A172 (cell line): ENCODE results near the gene CHRM4. TPM values are rescaled to one million over a fixed set of nuclear protein-coding genes. Genes with fewer than 3 reads are reported as not detected.

ENCODE experiments used
- DNase-seq: peaks from one replicate; pipeline ENCODE4 v3.0.0-alpha.2; 2015; ENCODE audit warnings: low spot score
- total RNA-seq: library from RNA; depleted of rRNA; stranded (reverse); fragments of >200 nt; shearing (Covaris generic); gene quantifications from 2 replicates; pipeline ENCODE4 v1.2.3, GENCODE V29; 2014

The CHRM4 gene
- total RNA-seq, 1 experiment from 2014 or later, result 5.5 TPM

DNA sequence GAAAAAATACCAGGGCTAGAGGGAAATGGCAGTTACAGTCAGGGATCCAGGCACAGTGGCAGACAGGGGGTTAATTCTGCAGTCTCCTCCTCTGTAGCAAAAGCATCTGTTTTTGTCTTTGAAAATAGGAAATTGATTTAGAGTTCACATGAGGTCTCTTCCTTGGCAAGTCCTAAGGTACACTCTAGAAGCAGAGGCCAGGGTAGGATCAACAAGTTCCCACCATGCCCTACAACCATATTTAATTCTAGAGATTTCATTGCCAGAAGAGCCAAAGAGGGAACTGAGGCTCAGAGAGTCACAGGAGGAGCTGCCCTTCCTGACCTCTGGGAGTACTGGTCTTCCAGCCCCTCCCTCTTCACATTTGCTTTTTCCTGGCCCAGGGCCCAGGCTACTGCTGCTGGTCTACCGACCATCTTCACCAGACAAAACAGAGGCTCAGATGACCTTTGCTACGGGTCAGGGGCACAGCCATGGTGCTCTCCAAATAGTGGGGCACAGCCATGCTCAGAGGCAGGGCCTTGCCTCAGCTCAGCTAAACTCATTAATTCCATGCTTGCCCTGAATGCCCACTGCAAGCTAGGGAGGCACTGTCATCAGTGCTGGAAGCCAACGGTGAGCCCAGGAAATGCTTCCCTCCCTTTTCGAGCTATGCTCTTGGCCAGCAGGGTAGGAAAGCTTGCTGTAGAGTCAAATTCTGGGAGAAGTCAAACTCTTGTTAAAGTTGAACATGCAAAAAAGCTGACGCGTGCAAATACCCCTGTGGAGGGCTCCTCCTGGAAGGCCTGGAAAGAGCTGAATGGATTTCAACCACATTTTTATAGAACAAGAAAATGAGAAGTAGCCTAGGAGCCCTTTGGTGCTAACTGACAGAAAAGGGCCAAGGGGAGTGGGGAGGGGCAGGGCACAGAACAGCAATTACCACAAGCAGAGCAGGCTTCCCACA, 11.7 kb upstream of the CHRM4 start:
- DNase-seq, result no peak

DNA sequence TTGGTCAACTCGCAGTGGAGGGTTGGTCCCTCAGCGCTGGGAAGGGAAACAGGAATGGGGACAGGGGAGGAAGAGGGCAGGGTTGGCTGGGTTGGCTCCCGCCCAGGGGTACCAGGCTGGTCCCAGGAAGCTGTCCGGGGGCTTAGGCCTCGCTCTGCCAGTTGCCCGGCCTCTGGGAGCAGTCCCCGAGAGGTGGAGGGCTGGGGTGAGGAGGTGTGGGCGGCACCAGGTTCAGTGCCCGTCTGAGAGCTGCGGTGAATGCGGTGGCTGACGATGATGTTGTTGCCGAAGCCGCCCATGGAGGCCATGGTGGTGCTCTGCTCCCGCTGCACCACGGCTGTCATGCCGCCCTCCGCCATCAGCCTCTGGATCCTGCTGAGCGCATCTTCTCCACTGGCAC, 6.0 kb upstream of the CHRM4 start:
- DNase-seq, result no peak

DNA sequence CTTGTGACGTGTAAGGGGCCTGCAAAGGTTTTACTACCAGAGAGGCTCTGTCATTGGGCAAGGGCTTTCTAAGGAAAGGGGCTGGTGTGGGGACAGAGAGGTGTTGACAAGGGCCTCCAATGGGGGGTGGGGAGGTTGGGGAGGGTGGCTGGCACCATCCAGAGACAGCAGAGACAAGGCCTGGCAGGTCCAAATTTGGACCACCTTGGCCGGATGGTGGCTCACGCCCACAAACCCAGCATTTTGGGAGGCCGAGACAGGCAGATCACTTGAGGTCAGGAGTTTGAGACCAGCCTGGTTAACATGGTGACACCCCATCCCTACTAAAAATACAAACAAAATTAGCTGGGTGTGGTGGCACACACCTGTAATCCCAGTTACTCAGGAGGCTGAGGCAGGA, 2.2 kb upstream of the CHRM4 start:
- no peak for DNase-seq

DNA sequence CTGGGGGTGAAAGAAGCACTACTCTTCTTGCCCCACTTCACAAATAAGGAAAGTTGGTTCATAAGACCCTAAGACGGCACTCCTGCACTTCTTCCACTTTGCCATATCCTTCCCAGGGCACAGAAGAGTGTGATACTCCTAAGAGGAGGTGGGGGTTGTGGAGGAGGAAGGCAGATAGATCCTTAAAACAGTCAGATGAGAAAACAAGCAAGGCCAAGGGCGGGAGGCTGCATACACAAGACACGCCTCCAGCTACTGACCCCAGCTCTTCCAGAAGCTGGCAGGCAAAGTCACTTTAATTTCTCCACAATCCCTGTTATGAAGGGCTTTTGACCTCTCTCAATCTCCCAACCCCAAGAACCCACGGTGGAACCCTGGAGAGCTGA, 1.6 kb upstream of the CHRM4 start:
- no peak for DNase-seq

DNA sequence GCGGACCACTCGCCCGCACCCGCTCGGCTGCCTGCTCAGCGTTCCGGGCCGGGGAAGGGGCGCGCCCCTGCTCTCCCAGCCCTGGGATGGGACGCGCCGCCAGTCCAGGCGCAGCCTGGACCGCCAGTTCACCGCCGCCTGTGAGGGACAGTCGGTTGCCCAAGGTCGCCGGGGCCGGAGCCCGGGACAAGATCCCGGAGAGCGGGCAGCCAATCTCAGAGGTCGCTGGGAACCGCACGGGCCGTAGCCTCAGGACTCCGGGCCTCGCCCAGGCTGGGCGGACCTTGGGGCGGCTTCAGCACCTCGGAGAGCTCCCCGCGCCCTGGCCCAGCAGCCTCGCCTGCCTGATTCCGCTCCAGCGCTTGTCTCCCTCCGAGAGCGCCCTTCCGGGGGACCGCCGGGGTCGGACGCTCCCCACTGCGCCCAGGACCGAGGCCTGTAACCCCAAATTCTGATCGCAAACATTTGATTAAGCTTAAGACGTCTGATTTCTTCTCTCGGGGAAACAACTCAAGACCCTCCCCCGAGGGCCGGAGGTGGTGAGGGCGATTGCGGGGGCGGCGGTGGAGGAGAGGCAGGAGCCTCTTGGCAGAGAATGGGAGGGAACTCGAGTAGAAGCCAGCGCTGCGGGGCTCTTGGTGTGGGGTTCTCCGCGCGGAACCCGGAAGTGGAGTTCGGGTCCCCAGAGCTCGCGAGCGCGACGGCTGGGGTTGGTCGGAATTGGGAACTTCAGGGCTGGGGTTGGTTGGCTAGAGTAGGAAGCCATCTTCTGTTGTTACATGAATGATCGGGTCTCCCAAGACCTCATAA, 1.1 kb upstream of the CHRM4 start:
- peak; percentile 74 for DNase-seq

DNA sequence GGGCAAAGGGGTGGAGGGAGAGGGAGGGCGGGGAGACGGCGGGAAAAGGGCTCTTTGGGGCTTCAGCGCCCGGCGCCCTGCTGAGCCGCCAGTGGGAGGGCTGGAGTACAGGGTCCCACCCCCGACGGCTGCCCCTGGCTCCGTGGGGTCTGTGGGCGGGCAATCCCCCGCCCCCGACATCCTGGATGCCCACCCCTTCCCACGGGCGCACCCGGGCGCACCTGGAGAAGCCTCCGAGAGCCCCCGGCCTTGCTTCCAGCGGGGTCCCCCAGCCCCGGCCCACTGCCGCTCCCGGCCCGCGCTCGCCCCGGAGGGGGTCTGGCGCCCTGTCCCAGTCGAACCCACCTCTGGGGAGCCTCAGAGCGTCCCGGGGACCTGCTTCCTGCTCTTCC, 394 bp downstream of the CHRM4 start:
- DNase-seq, result no peak

DNA sequence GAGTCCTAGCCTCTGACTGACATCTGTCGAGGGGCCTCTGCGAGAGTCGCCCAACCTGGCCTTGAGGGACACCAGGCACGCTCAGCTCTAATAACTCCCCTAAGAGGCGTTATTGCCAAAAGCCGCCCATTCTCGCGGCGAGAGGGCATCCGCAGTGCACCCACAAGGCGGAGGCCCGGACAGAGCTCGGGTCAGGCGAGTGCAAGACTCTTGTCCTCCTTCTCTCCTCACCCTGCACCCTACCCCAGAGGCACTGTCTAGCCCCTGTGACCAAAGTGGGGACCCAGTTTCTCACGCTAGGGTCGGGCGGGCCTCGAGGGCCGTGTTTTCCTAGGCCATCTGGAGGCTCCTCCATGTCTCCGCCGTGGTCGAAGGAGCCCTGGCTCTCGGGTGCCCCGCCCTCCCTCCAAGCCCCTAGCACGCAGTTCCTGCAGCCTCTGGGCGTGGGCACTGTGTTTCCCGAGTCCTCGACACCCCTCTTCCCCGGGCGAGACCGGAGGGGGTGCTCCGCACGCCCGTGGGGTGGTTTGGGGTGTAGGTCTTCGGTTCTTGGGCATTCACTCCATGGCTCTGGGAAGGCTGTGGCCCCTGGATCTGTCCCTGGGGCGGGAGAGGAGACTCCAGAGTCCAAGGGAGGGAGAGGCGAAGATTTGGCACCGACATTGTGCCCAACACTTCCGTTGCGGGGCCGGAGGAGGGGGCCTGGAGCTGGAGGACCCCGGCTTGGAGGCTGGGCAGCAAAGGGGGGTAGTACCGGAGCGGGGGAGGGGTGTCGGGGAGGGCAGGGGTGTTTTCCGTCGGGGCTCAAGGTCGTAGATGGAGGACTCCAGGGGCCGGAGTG, 1.0 kb downstream of the CHRM4 start:
- no peak for DNase-seq

DNA sequence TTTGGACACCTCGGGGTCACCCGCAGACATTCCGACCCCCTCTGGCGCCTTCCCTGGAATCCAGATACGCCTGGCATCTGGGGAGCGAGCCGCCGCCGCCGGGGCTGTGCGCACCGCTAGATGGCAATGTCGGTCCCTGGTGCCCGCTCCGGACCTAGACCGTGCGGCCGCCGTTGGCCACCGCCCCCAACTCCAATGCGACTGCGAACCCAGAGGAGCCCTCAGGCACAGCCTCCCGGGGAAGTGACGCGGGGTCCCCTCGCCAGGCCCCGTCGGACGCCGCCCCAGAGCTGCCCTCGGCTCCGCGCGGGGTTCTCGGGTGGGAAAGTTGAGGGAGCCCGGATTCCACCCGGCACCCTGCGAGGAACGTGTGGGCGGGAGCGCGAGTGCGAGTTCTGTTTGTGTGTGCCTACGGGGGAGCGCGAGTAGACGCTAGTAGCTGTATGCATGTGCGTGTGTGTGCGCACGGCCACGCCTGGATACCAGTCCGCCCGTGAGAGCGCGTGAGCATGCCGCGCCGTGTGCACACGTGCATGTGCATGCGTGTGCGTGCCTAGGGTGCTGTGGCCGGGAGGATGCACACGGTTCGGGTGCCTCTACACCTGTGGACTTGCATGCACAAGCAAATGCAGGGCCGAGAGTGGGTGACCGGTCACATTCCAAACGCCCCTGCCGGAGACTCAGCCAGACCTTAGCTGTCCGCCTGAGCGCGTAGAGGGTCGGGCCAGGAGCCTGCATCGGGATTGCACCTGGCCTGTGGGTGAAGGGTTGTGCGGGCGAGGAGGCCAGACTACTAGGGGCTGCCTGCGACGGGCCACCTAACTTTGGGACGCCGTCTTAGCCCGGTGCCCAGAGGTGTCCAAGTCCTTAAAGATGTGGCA, 1.9 kb downstream of the CHRM4 start:
- no peak for DNase-seq

DNA sequence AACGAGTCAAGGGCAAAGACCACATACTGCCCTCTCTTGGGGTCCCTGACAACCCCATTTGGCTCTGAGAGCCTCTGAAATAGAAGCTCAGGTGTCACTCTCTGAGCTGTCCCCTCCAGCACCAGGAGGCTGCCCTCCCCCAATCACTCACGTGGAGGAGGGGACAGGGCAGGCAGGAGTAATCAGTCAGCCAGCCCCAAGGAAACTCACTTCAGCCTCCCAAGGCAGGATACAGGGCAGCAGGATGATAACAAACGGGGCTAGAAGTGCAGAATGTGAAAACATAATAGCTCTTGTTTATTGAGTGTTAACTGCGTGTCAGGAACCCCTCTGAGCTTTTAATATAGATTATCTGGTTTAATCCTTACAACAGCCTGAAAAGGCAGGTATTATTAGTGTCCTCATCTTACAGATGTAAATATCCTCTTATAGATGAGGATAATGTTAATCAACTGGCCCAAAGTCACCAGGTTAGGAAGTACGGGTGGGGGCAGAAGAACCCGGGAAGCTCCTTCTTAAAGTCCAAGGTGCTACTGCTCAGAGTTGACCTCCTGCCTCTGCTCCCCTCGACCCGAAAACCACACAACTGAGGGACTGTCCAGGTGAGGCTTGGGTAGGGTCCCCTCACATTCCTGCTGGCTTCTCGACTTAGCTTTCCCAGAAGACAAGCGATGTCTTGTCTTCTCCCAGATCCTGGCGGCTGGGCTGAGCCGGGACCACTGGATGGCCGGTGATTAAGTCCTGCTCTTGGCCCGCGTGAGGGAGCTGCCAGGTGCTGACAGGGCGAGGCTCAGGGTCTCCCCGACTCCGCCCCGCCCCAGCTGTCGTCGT, 2.7 kb downstream of the CHRM4 start:
- DNase-seq, result no peak

DNA sequence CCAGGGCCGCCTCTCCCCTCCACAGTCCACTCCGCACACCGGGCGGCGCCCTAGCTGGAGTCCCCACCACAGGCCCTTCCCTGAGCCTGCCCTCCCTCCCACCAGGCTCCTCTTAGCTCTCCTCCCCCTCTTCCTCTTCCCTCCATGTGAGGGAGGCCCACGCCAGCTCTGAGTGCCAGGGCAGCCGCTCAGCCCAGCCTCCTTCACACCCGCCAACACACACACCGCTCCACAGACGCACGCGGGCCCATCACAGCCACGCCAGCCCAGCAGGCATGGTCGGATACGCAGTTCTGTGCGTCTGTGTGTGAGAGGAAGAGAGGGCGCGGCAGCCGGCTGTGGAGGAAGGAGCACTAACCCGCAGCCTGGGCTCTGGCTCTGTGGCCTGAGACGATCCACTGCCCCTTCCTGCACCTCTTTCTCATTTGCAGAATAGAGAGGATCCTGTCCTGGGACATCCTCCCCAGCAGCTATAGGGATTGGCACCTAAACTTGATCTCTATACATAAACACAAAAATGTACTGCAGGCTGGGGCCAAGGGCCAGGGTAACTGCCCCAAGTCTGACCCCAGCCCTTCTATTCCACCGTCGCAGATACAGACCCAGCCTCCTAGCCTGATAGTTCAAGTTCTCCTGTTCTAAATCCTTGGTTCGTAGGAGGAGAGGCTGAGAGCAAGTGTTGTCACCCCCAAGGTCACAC, 3.5 kb downstream of the CHRM4 start:
- DNase-seq, result no peak

DNA sequence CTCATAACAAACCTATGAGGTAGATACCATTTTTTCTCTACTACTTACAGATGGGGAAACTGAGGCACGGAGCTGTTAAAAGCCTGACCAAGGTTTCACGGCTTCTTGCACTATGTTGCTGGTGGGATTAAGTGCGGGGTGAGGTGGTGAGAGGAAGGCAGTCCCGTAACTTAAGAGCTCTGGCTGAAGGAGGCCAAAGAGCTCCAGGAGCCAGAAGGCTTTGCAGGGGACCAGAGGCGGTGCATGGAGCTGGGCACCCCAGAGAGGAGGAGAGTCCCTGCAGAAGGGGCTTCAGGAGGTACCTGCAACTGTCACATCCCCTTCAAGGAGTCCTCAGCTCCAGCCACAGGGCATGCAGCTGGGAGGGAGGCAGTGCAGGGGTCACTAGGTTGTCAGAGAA, 4.1 kb downstream of the CHRM4 start:
- no peak for DNase-seq

DNA sequence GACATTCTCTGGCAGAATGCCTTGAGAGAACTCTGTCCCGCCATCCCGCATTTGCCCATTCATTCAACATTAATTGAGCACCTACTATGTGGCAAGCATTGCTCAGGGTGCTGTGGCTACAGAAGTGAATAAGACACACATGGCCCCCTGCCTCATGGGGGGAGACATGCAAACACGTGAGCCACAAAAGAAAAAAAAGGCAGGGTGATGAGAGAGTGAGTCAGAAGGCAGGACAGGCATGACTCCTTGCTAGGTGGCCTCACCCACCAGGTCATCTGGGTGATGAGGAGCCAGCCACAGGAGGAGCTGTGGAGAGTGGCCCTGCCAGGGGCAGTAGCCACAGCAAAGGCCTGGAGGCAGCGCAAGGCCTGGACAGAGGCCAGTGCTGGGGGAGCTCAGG, 4.9 kb downstream of the CHRM4 start:
- peak; percentile 79 for DNase-seq

DNA sequence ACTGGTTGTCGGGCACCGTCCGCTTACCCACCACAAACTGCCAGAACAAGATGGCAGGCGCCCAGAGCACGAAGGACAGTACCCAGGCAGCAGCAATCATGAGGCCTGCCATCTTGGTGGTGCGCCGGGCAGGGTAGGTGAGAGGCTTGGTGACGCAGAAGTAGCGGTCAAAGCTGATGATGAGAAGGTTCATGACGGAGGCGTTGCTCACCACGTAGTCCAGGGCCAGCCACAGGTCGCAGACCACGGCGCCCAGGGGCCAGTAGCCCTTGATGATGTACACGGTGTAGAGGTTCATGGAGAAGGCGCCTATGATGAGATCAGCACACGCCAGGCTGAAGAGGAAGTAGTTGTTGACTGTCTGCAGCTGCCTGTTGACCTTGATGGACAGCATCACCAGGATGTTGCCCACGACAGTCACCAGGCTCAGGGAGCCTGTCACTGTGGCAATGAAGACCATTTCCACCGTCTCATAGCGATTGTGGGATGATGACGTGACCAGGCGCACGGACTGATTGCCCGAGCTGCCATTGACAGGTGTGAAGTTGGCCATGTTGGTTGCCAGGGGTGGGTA, 5.5 kb downstream of the CHRM4 start:
- no peak for DNase-seq

DNA sequence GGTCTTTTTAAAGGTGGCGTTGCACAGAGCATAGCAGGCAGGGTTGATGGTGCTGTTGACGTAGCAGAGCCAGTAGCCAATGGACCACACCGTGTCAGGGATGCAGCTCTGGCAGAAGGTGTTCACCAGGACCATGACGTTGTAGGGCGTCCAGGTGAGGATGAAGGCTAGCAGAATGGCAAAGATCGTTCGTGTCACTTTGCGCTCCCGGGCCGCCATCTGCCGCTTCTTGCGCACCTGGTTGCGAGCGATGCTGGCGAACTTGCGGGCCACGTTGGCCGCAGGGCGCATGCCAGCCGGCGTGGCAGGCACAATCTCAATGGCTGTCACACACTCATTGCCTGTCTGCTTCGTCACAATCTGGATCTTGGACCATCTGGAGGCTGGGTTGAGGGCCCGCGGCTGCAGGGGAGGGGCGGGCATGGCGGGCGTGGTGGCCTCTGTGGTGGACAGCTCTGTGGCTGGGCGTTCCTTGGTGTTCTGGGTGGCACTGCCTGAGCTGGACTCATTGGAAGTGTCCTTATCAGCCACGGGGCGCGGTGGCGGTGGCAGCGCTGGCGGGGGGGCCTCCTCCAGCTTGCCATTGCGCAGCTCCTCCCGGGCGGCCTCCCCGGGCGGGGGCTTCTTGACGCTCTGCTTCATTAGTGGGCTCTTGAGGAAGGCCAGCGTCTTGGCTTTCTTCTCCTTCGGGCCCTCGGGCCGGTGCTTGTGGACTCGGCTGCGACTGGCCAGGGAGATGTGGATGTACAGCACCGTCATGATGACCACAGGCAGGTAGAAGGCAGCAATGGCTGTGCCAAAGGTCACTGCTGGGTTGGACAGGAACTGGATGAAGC, 6.2 kb downstream of the CHRM4 start:
- DNase-seq, result no peak

DNA sequence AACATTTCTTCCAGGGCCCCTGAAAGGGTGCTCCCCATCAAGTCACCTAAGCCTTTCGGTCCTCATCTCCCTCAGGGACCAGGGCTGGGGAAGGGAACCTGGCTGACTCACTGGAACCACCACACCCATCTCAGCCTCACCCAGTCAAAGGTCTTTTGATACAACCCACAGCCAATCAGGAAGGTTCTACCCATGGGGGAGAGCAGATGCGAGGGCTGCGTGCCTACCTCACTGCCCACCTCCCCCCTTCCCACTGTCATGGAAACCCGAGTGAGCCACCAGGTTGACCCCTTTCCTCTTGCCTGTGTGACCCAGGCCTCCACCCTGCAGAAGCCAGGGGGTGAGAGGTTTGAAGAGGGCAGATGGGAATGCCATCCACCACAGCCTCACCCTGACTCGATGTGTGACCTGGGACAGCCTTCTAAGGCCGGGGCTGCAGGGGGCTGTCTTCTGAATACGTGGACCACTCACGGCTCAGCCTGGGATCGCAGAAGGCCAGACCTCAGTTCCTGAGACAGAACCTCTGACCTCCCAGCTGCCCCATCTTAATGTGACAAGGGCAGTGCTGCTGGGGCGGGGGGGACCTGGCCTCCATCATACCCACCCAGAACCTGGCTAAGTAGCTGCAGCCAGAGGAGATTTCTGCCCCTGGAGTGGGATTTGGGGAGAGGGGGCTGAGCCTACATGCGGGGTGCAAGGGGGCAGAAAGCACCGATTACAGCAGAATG, 7.4 kb downstream of the CHRM4 start:
- DNase-seq, result peak; percentile 55

DNA sequence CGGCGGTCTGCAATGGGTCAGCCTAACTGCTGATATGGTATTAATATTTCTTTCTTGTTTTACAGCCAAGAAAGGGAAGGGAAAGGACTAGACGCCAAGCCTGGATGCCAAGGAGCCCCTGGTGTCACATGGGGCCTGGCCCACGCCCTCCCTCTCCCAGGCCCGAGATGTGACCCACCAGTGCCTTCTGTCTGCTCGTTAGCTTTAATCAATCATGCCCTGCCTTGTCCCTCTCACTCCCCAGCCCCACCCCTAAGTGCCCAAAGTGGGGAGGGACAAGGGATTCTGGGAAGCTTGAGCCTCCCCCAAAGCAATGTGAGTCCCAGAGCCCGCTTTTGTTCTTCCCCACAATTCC, 8.2 kb downstream of the CHRM4 start:
- DNase-seq, result no peak

DNA sequence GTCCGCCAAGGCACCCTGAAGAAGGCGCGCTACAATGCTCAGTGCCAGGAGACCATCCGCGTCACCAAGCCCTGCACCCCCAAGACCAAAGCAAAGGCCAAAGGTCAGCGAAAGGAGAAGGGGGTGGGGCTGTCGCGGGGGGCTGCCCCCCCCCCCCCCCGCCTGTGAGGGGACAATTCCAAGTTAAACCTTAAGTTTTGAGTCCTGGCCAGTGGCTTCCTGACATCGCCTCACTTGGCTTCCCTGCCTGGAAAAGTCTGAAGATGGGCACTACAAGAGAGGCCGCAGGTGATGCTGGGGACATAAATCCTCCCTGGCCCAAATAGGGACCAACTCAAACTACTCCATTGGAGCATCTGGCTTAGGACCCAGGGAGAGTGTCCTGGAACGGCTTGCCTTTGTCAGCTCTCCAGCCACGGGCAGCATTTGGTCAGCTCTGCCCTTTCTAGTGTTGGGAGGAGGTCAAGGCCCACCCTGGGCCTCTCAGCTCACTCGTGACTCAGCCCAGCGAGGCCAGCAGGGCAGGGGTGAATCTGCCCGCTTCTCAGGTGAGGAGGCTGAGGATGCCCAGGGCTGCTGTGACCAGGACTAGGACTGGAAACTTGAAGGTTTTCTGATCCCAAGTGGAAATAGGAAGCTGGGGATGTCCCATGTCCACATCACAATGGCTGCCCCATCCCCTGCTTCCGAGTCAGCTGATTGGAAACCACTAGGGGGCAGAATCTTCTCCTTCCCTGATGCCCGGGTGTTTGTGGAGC, 8.8 kb downstream of the CHRM4 start:
- peak; percentile 52 for DNase-seq
